ENCODE data around the gene PRPH2.

GRCh38 chr6:42735976-42736375 lies 13.6 kb upstream of the PRPH2 start:
- TF ChIP-seq CTCF (IDR thresholded peaks at IDR 0.05; ENCODE audit: low read length) (no peak), EZH2 (IDR thresholded peaks at IDR 0.05; ENCODE audit: borderline replicate concordance, low read length) (no peak)

Data from OCI-LY1 (cell line).